Heart left ventricle (tissue), 16 donors: ENCODE measurements around the gene CYSRT1. TPM values are rescaled to one million over a fixed set of nuclear protein-coding genes. Genes with fewer than 3 reads are reported as not detected.

ENCODE experiments used
- ATAC-seq, 4 donors: fragments of 200-7000 bp; cut with Tn5 transposase; one replicate each; pipeline ENCODE4 v1.9.1; 2020 to 2022; ENCODE audit warnings: moderate library complexity in 4 of 4, mild to moderate bottlenecking in 3 of 4, moderate number of reproducible peaks in 1 of 4
- DNase-seq, 5 donors: peaks; one replicate each; pipeline ENCODE4 v3.0.0-alpha.2; 2020
- H3K27ac ChIP-seq, 12 donors: fragments of 200-600 bp; sonication (generic) in 4 of 12; one replicate each; pipeline versions ENCODE4 v1.5.0 to v1.8.0; 2016 to 2022; ENCODE audit warnings: mild to moderate bottlenecking in 2 of 12
- H3K27me3 ChIP-seq, 9 donors: fragments of 200-600 bp; sonication (generic) in 2 of 9; one replicate each; pipeline versions ENCODE4 v1.5.1 to v1.8.0; 2016 to 2022; ENCODE audit warnings: mild to moderate bottlenecking in 3 of 9
- H3K36me3 ChIP-seq, 9 donors: fragments of 200-600 bp; sonication (generic) in 2 of 9; one replicate each; pipeline versions ENCODE4 v1.5.0 to v1.8.0; 2018 to 2022; ENCODE audit warnings: mild to moderate bottlenecking in 2 of 9
- H3K4me1 ChIP-seq, 12 donors: fragments of 200-600 bp; sonication (generic) in 4 of 12; one replicate each; pipeline versions ENCODE4 v1.5.0 to v1.8.0; 2016 to 2022; ENCODE audit warnings: mild to moderate bottlenecking in 3 of 12
- H3K4me3 ChIP-seq, 12 donors: fragments of 200-600 bp; sonication (generic) in 4 of 12; one replicate each; pipeline versions ENCODE4 v1.5.0 to v1.8.0; 2017 to 2022; ENCODE audit warnings: mild to moderate bottlenecking in 9 of 12, moderate library complexity in 4 of 12
- H3K9me3 ChIP-seq, 12 donors: fragments of 200-600 bp; sonication (generic) in 4 of 12; one replicate each; pipeline versions ENCODE4 v1.5.0 to v1.8.0; 2016 to 2022; ENCODE audit warnings: mild to moderate bottlenecking in 1 of 12
- POLR2A ChIP-seq, 2 donors: fragments of 450-650 bp; IDR thresholded peaks; one replicate each; pipeline ENCODE4 v1.6.1; 2017; ENCODE audit warnings: antibody characterized with exemption in 2 of 2, mild to moderate bottlenecking in 2 of 2, moderate library complexity in 2 of 2
- WGBS, 4 donors: extraction: QIAGEN DNeasy Blood & Tissue Kit in 2 of 4; methylation state at CpG; one replicate each; pipeline versions ENCODE4 v1.1.5 to v1.1.7; 2013 to 2018; 5-methylcytosine and 5-hydroxymethylcytosine counted together
- intact Hi-C, 10 donors: fragments of 100-400 bp; cut with DNase I; formaldehyde crosslinking; loops; one replicate each; pipeline versions ENCODE4 v1.11.1 to v1.14.2; 2022
- polyA plus RNA-seq, 2 donors: library from polyadenylated mRNA; stranded (reverse); fragments of 200-250 nt; gene quantifications; one replicate each; pipeline ENCODE4 v1.2.3, GENCODE V29; 2013
- total RNA-seq, 9 donors: library from RNA; depleted of rRNA in 2 of 9; stranded (reverse); fragments of >200 nt in 2 of 9; fragmentation: NEBNext Ultra II Directional in 3 of 9; extraction: Animal tissue kit (Norgen Biotek cat#: 25700) in 3 of 9; gene quantifications; one replicate each; pipeline versions ENCODE4 v1.1.0 to v1.2.4, GENCODE V29; 2016 to 2023
- TF ChIP-seq, protein P1 (sequence below), 12 donors: fragments of 200-600 bp; sonication (generic) in 4 of 12; IDR thresholded peaks; one replicate each; pipeline versions ENCODE4 v1.5.0 to v1.8.0; 2018 to 2022; ENCODE audit warnings: antibody characterized with exemption in 12 of 12, mild to moderate bottlenecking in 5 of 12
- donor health status: ischemic (EF 13 %, LVEDD 7.1; RV severe dilation, severe dysfunction).
- donor health status: healthy with polysubstance abuse.
- donor health status: DM: no; HTN: yes; CAD: no.
- donor health status: DM: no; HTN: no; CAD: no.
- donor health status: ischemic (EF 25% LVEDD 6.9; RV normal size, moderate dysfunction).
- donor health status: ischemic (EF 25% LVEDD 5.7; RV mildly dilated, moderate dysfunction).
- donor health status: healthy.
- donor health status: DM: yes; HTN: yes; CAD: no.
- donor health status: ischemic (EF 35%, LVEDD 5.7; RV mildly dilated, moderate dysfunction).
- donor health status: nonischemic (EF 11% LVEDD 7.7; RV severe dilation, severe dysfunction).
- donor health status: DM: yes; HTN: yes; CAD: no.
- donor health status: PGD.
- donor health status: ischemic (EF 29% LVEDD 5.4; RV normal size, mild dysfunction).
- donor health status: nonischemic (EF 23%, LVEDD 6.1; RV moderate dilation, normal function).

The CYSRT1 gene
- total and polyA plus RNA-seq, 11 donors, result 0.14 to 0.61 (median 0.27) TPM; not detected in 3

DNA sequence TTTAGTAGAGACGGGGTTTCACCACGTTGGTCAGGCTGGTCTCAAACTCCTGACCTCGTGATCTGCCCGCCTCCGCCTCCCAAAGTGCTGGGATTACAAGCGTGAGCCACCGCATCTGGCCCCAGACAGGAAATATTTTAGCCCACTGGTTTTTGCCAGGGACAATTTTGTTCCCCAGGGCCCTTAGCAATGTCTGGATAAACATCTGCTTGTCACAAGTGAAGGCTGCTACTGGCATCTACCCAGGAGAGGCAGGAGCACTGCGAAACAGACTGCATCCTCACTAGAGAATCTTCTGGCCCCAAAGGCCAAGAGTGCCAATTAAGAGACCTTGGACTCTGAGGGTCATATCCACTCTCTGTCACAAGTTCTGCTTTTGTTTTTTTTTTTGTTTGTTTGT, 22.0 kb upstream of the CYSRT1 start:
- Histone ChIP-seq H3K27ac (no peak overlapping the region), H3K36me3 (peaks cover 0 to 4% (median 0%) of the 10 kb centered on the region in 9 donors), H3K4me1 (peaks cover 12 to 83% (median 69%) of the 10 kb centered on the region in 12 donors), H3K9me3 (no peaks in the 10 kb centered on the region), H3K4me3 (peak overlapping the region in 1 of 12 donors; percentile 73), H3K27me3 (no peaks in the 10 kb centered on the region)
- intact Hi-C loops, result no loop called here
- no peak for TF ChIP-seq POLR2A (IDR thresholded peaks at IDR 0.05)
- TF ChIP-seq, protein P1, sequence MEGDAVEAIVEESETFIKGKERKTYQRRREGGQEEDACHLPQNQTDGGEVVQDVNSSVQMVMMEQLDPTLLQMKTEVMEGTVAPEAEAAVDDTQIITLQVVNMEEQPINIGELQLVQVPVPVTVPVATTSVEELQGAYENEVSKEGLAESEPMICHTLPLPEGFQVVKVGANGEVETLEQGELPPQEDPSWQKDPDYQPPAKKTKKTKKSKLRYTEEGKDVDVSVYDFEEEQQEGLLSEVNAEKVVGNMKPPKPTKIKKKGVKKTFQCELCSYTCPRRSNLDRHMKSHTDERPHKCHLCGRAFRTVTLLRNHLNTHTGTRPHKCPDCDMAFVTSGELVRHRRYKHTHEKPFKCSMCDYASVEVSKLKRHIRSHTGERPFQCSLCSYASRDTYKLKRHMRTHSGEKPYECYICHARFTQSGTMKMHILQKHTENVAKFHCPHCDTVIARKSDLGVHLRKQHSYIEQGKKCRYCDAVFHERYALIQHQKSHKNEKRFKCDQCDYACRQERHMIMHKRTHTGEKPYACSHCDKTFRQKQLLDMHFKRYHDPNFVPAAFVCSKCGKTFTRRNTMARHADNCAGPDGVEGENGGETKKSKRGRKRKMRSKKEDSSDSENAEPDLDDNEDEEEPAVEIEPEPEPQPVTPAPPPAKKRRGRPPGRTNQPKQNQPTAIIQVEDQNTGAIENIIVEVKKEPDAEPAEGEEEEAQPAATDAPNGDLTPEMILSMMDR (IDR thresholded peaks at IDR 0.05), result no peak
- no peak for DNase-seq
- WGBS, 4 donors, result 56 to 74% (median 71%) methylated on average over 8 of the region's 8 CpGs
- no peak for ATAC-seq

DNA sequence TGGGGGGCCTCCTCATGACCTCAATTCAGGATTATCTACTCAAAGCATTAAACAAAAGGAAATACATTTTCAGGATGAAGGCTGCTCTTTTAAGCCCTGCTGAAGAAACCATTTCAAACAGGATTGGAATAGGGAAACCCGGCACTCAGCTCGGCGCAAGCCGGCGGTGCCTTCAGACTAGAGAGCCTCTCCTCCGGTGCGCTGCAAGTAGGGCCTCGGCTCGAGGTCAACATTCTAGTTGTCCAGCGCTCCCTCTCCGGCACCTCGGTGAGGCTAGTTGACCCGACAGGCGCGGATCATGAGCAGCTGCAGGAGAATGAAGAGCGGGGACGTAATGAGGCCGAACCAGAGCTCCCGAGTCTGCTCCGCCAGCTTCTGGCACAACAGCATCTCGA, 20.2 kb upstream of the CYSRT1 start:
- no peak for DNase-seq
- ATAC-seq, result no peak
- peak overlapping the region in 10 of 12 donors; percentile 75 to 94 (median 87) for H3K27ac ChIP-seq
- H3K9me3 ChIP-seq, result no peaks in the 10 kb centered on the region
- intact Hi-C loops, result loop anchor here in 2 of 10 donors (2.0 kb wide), 1 partner anchor 18 kb away; the partner anchor contains the start of gene RNF208 (in 2 of the 2)
- WGBS, 4 donors, result 7 to 21% (median 9%) methylated on average over 14 to 21 of the region's 21 CpGs
- peaks cover 7 to 66% (median 52%) of the 10 kb centered on the region in 12 donors for H3K4me1 ChIP-seq
- TF ChIP-seq, protein P1 (IDR thresholded peaks at IDR 0.05), result no peak
- no peak for TF ChIP-seq POLR2A (IDR thresholded peaks at IDR 0.05)
- peaks cover 0 to 17% (median 0%) of the 10 kb centered on the region in 9 donors for H3K36me3 ChIP-seq
- H3K27me3 ChIP-seq, result no peaks in the 10 kb centered on the region
- peak overlapping the region; percentile 73 to 100 (median 98) for H3K4me3 ChIP-seq

DNA sequence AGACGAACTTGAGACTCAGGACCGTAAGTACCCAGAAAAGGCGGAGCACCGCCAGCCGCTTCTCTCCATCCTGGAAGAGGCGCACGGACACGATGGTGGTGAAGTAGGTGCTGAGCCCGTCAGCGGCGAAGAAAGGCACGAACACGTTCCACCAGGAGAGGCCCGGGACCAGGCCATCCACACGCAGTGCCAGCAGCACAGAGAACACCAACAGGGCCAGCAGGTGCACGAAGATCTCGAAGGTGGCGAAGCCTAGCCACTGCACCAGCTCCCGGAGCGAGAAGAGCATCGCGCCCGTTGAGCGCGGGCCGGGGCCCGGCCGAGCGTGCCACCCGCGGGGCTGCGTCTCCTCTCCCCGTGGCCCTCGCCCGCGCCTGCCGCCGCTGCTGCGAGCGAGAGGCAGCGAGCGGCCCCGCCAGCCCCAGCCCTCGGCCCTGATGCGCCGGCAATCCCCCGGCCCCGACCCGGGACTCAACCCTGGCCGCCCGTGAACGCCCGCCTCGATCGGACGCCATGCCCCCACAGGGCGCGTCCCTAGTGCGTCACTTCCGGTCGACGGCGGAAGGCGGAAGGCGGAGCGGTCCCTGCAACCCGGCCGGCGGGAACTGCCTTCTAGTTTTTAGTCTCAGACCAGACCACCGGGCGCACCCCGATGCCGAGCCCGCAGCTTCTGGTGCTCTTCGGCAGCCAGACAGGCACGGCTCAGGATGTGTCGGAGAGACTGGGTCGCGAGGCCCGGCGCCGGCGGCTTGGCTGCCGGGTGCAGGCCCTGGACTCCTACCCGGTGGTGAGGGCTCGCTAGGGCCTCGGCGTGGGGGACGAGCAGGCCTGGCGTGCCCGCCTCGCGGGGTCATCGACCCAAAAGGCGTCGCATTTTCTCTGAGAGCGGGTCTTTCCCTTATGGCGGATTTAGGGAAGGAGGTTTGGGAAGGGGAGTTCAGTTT, 19.6 kb upstream of the CYSRT1 start, which contains the start of the genes NDOR1 and TMEM203:
TSS of gene NDOR1 (plus strand) at position 575 of the 944 bp plus-strand sequence. CDS start at position 653, 78 bp downstream.
TSS of gene TMEM203 (minus strand) at position 523 of the 944 bp plus-strand sequence. CDS start at position 289, 234 bp downstream.
- peak; percentile 92 to 97 (median 94) for DNase-seq
- H3K27me3 ChIP-seq, result no peaks in the 10 kb centered on the region
- intact Hi-C loops, result loop anchor here in 2 of 10 donors (2.0 kb wide), 1 partner anchor 17 kb away; the partner anchor contains the start of gene RNF208 (in 2 of the 2)

More for the DNA sequence above, 19.6 kb upstream of the CYSRT1 start, which contains the start of the genes NDOR1 and TMEM203:
- Histone ChIP-seq H3K4me1 (peaks cover 7 to 64% (median 50%) of the 10 kb centered on the region in 12 donors), H3K4me3 (peak within 1 kb of the TSS; percentile 73 to 100 (median 98)), H3K9me3 (no peaks in the 10 kb centered on the region), H3K36me3 (peaks cover 0 to 24% (median 0%) of the 10 kb centered on the region in 9 donors), H3K27ac (peak within 1 kb of the TSS; percentile 72 to 94 (median 87))
- TF ChIP-seq, protein P1 (IDR thresholded peaks at IDR 0.05), result no peak
- TF ChIP-seq POLR2A (IDR thresholded peaks at IDR 0.05), result peak; percentile 35 to 83
- peak in 3 of 4 donors; percentile 48 to 69 (median 68) for ATAC-seq
- 0% methylated on average over 45 to 98 of the region's 98 CpGs for WGBS, 4 donors
